GM10248 (cell line): ENCODE data around the gene EFEMP2.

Source experiments
- CTCF ChIA-PET: fragments of 300-600 bp; sonication (Branson Sonifier 250); formaldehyde crosslinking; extraction: SDS; loops from one replicate; lab custom pipeline; 2021; ENCODE audit warnings: antibody characterized with exemption; lab: Yijun Ruan, JAX
- POLR2A ChIA-PET: fragments of 350-650 bp; sonication (Branson Sonifier 250); formaldehyde crosslinking; extraction: SDS; loops from one replicate; lab custom pipeline; 2020; ENCODE audit warnings: antibody characterized with exemption; lab: Yijun Ruan, JAX
- DNase-seq: peaks from one replicate; pipeline ENCODE4 v3.0.0; 2012; ENCODE audit errors: extremely low spot score
- CTCF ChIP-seq: IDR thresholded peaks from 2 replicates; pipeline ENCODE4 v1.5.1; 2012; ENCODE audit warnings: mild to moderate bottlenecking, low read depth; ENCODE audit errors: extremely low read depth, missing control alignments, control extremely low read depth

The EFEMP2 gene

GRCh38 chr11:65871811-65872548 is 620 bp downstream of the EFEMP2 start:
- no peak for DNase-seq
- no peak for TF ChIP-seq CTCF
- CTCF ChIA-PET = interaction anchor here (1.0 to 17.2 kb wide), 6 partner anchors 11 to 151 kb away, joined by 3 to 535 read pairs (median 8); partner anchors contain the start of genes AP5B1, CCDC85B, CFL1 and CTSW
- POLR2A ChIA-PET = interaction anchor here (1.1 to 1.7 kb wide), 4 partner anchors 11 to 21 kb away, joined by 5 to 7 read pairs (median 5); partner anchors contain the start of gene CFL1

GRCh38 chr11:65870706-65871681 is 1.6 kb downstream of the EFEMP2 start:
- no peak for TF ChIP-seq CTCF
- DNase-seq = no peak
- ChIA-PET POLR2A (interaction anchor here (1.1 to 1.7 kb wide), 4 partner anchors 10 to 20 kb away, joined by 5 to 7 read pairs (median 5); partner anchors contain the start of gene CFL1), CTCF (interaction anchor here (1.0 to 17.2 kb wide), 6 partner anchors 10 to 152 kb away, joined by 3 to 535 read pairs (median 8); partner anchors contain the start of genes AP5B1, CCDC85B, CFL1 and CTSW)

- ChIA-PET POLR2A (interaction anchor here (1.0 to 1.7 kb wide), 3 partner anchors 11 to 12 kb away, joined by 3 to 7 read pairs (median 5); partner anchors contain the start of genes CFL1 and MUS81), CTCF (interaction anchor here (0.6 to 17.2 kb wide), 3 partner anchors 10 to 37 kb away, joined by 3 to 535 read pairs (median 133); partner anchors contain the start of genes CCDC85B, CFL1, CTSW and FIBP)
- no peak for TF ChIP-seq CTCF
- DNase-seq = no peak
Observed at GRCh38 chr11:65870307-65870658, 2.3 kb downstream of the EFEMP2 start.

- ChIA-PET POLR2A (interaction anchor here (1.0 to 1.5 kb wide), 2 partner anchors 10 to 21 kb away, joined by 3 to 5 read pairs; partner anchors contain the start of genes CCDC85B and MUS81), CTCF (interaction anchor here (0.6 to 17.2 kb wide), 3 partner anchors 9 to 37 kb away, joined by 3 to 535 read pairs (median 133); partner anchors contain the start of genes CCDC85B, CFL1, CTSW and FIBP)
- DNase-seq = no peak
- TF ChIP-seq CTCF = no peak
Observed at GRCh38 chr11:65869643-65870306, 2.8 kb downstream of the EFEMP2 start.

GRCh38 chr11:65868907-65869306 is 3.7 kb downstream of the EFEMP2 start:
- DNase-seq = no peak
- ChIA-PET POLR2A (interaction anchor here (1.0 to 1.6 kb wide), 4 partner anchors 9 to 22 kb away, joined by 3 to 5 read pairs (median 4); partner anchors contain the start of genes CCDC85B, CFL1 and MUS81), CTCF (interaction anchor here (1.1 to 17.2 kb wide), 3 partner anchors 8 to 18 kb away, joined by 3 to 535 read pairs (median 133); partner anchors contain the start of genes CCDC85B, CFL1, CTSW and FIBP)
- no peak for TF ChIP-seq CTCF
